A673 (cell line): ENCODE measurements around the gene DENND5A. TPM values are rescaled to one million over a fixed set of nuclear protein-coding genes. Genes with fewer than 3 reads are reported as not detected.

Source experiments
- BruUV-seq: library from RNA; stranded (reverse); fragments of 400-500 nt; replicated peaks from 2 replicates; lab custom pipeline; 2021; lab: Mats Ljungman, UMichigan
- CTCF ChIA-PET: fragments of 300-600 bp; sonication (Branson Sonifier 250); formaldehyde crosslinking; loops from one replicate; lab custom pipeline; 2022; ENCODE audit warnings: antibody characterized with exemption; lab: Charles Lee
- POLR2A ChIA-PET: fragments of 300-600 bp; sonication (Branson Sonifier 250); formaldehyde crosslinking; loops from one replicate; lab custom pipeline; 2022; ENCODE audit warnings: antibody characterized with exemption; ENCODE audit not compliant: low non-redundant PET; lab: Charles Lee
- DNase-seq: peaks from one replicate; pipeline ENCODE4 v3.0.0-alpha.2; 2015; ENCODE audit warnings: low spot score
- H3K27ac ChIP-seq: fragments of 200-600 bp; sonication (generic); 2 replicates; pipeline ENCODE4 v1.5.1; 2016; ENCODE audit warnings: mixed run types, low read depth, mild to moderate bottlenecking, mixed read lengths, antibody characterized with exemption, low read length; ENCODE audit not compliant: poor library complexity, severe bottlenecking
- H3K27me3 ChIP-seq: fragments of 200-600 bp; sonication (generic); replicated peaks from 2 replicates; pipeline ENCODE4 v1.6.1; 2017; ENCODE audit warnings: mixed run types, low read depth, mild to moderate bottlenecking, mixed read lengths, antibody characterized with exemption, low read length; ENCODE audit not compliant: insufficient read depth, poor library complexity
- H3K36me3 ChIP-seq: fragments of 200-600 bp; sonication (generic); 2 replicates; pipeline ENCODE4 v1.6.1; 2016; ENCODE audit warnings: mixed run types, mild to moderate bottlenecking, mixed read lengths, antibody characterized with exemption, low read length; ENCODE audit not compliant: insufficient read depth, poor library complexity, severe bottlenecking
- H3K4me1 ChIP-seq: fragments of 200-600 bp; sonication (generic); 2 replicates; pipeline ENCODE4 v1.6.1; 2017; ENCODE audit warnings: mixed run types, mild to moderate bottlenecking, mixed read lengths, antibody characterized with exemption, low read length; ENCODE audit not compliant: insufficient read depth, poor library complexity, severe bottlenecking
- H3K4me3 ChIP-seq: fragments of 200-600 bp; sonication (generic); 2 replicates; pipeline ENCODE4 v1.5.1; 2016; ENCODE audit warnings: low read depth, mixed run types, mild to moderate bottlenecking, mixed read lengths, low read length; ENCODE audit not compliant: poor library complexity, severe bottlenecking
- H3K9me3 ChIP-seq: fragments of 200-600 bp; sonication (generic); 2 replicates; pipeline ENCODE4 v1.6.1; 2016; ENCODE audit warnings: mixed run types, low read depth, mild to moderate bottlenecking, mixed read lengths, antibody characterized with exemption, low read length; ENCODE audit not compliant: poor library complexity, severe bottlenecking
- CTCF ChIP-seq: fragments of 300-800, 200-600 bp; sonication (generic); conservative IDR thresholded peaks from 2 replicates; pipeline ENCODE4 v1.5.1; 2017; ENCODE audit warnings: low read depth, mild to moderate bottlenecking, antibody characterized with exemption, low read length, moderate library complexity, mixed read lengths
- EZH2 ChIP-seq: fragments of 200-600 bp; sonication (generic); IDR thresholded peaks from 2 replicates; pipeline ENCODE4 v1.6.1; 2017; ENCODE audit warnings: borderline replicate concordance, low read depth, mild to moderate bottlenecking, mixed read lengths, antibody characterized with exemption, low read length; ENCODE audit not compliant: poor library complexity, severe bottlenecking
- intact Hi-C: fragments of 100-400 bp; cut with micrococcal nuclease; formaldehyde crosslinking; loops from one replicate; pipeline ENCODE4 v1.10.0; 2022; ENCODE audit not compliant: unreplicated experiment
- total RNA-seq: library from RNA; stranded (reverse); gene quantifications from 2 replicates; pipeline ENCODE4 v1.2.3, GENCODE V29; 2021

The DENND5A gene
- total RNA-seq, 1 experiment from 2014 or later, result 65.4 TPM

GRCh38 chr11:9302448-9302847, 37.3 kb upstream of the DENND5A start:
- POLR2A ChIA-PET, result interaction anchor here (0.5 kb wide), 1 partner anchor 27 kb away, joined by 3 read pairs; no protein-coding TSS in a partner anchor
- CTCF ChIA-PET, result no interaction called here

GRCh38 chr11:9301720-9302119, 36.6 kb upstream of the DENND5A start:
- no peak for TF ChIP-seq CTCF
- no peak for TF ChIP-seq EZH2
- H3K9me3 ChIP-seq, result no peaks in the 10 kb centered on the region
- no peaks in the 10 kb centered on the region for H3K36me3 ChIP-seq
- H3K4me1 ChIP-seq, result no peaks in the 10 kb centered on the region
- no peak overlapping the region for H3K27ac ChIP-seq
- no peak for DNase-seq
- ChIA-PET POLR2A (interaction anchor here (0.6 kb wide), 1 partner anchor 24 kb away, joined by 8 read pairs; no protein-coding TSS in a partner anchor), CTCF (no interaction called here)
- no TSS peak for BruUV-seq
- H3K4me3 ChIP-seq, result no peak overlapping the region
- intact Hi-C loops, result no loop called here
- no peaks in the 10 kb centered on the region for H3K27me3 ChIP-seq

More at GRCh38 chr11:9302448-9302847, 37.3 kb upstream of the DENND5A start:
- TF ChIP-seq EZH2 (no peak), CTCF (no peak)
- BruUV-seq, result no TSS peak
- Histone ChIP-seq H3K4me3 (no peak overlapping the region), H3K36me3 (no peaks in the 10 kb centered on the region), H3K9me3 (no peaks in the 10 kb centered on the region), H3K27ac (no peak overlapping the region), H3K27me3 (no peaks in the 10 kb centered on the region), H3K4me1 (no peaks in the 10 kb centered on the region)
- no peak for DNase-seq
- intact Hi-C loops, result no loop called here

- no TSS peak for BruUV-seq
- H3K9me3 ChIP-seq, result no peaks in the 10 kb centered on the region
- H3K27ac ChIP-seq, result no peak overlapping the region
- H3K4me3 ChIP-seq, result no peak overlapping the region
- POLR2A ChIA-PET, result no interaction called here
- no peaks in the 10 kb centered on the region for H3K4me1 ChIP-seq
- intact Hi-C loops, result no loop called here
- CTCF ChIA-PET, result no interaction called here
- TF ChIP-seq EZH2, result no peak
- no peak for TF ChIP-seq CTCF
- H3K27me3 ChIP-seq, result no peaks in the 10 kb centered on the region
- H3K36me3 ChIP-seq, result peaks cover 8% of the 10 kb centered on the region
- no peak for DNase-seq
Measured at GRCh38 chr11:9293646-9294045, 28.5 kb upstream of the DENND5A start.
